Stimulated activated CD8-positive, alpha-beta memory T cell treated with anti-CD3 and anti-CD28 coated beads, Interleukin-12 subunit alpha, Interleukin-12 subunit beta, amount 100 ng/mL, for 24 hours (primary cell): ENCODE results near the gene SERINC5.
"Not testable (repeated sequence)": the region's sequence is repeated elsewhere in the genome, so short reads cannot be mapped to it uniquely, and the experiment has no call there.

Experiments
- DNase-seq: peaks from one replicate; pipeline ENCODE4 v3.0.0-alpha.2; 2020; ENCODE audit errors: extremely low read depth

SERINC5 gene

GRCh38 chr5:80198399-80198798, 57.4 kb downstream of the SERINC5 start:
- DNase-seq: no peak

GRCh38 chr5:80195837-80196400, 59.9 kb downstream of the SERINC5 start:
- no peak for DNase-seq

GRCh38 chr5:80194468-80194867, 61.4 kb downstream of the SERINC5 start:
- DNase-seq: no peak

GRCh38 chr5:80193401-80193800, 62.4 kb downstream of the SERINC5 start:
- no peak for DNase-seq

GRCh38 chr5:80192507-80193241, 63.2 kb downstream of the SERINC5 start:
- DNase-seq: no peak

GRCh38 chr5:80191991-80192398, 63.9 kb downstream of the SERINC5 start:
- DNase-seq: no peak

- no peak for DNase-seq
These were observed 64.5 kb downstream of the SERINC5 start for GRCh38 chr5:80191397-80191796.

- DNase-seq: no peak
These were observed 64.9 kb downstream of the SERINC5 start for GRCh38 chr5:80190960-80191359.

- no peak for DNase-seq
These were observed 66.1 kb downstream of the SERINC5 start for GRCh38 chr5:80189701-80190100.

GRCh38 chr5:80189201-80189600, 66.6 kb downstream of the SERINC5 start:
- no peak for DNase-seq

GRCh38 chr5:80187421-80188090, 68.3 kb downstream of the SERINC5 start:
- DNase-seq: no peak

GRCh38 chr5:80185535-80185934, 70.3 kb downstream of the SERINC5 start:
- DNase-seq: not testable (repeated sequence)

- DNase-seq: no peak
These were observed 70.8 kb downstream of the SERINC5 start for GRCh38 chr5:80185095-80185494.

GRCh38 chr5:80184235-80185023, 71.4 kb downstream of the SERINC5 start:
- no peak for DNase-seq

- DNase-seq: not testable (repeated sequence)
These were observed 72.1 kb downstream of the SERINC5 start for GRCh38 chr5:80183728-80184234.

GRCh38 chr5:80182809-80183580, 72.9 kb downstream of the SERINC5 start:
- no peak for DNase-seq

- DNase-seq: no peak
These were observed 74.1 kb downstream of the SERINC5 start for GRCh38 chr5:80181618-80182211.

GRCh38 chr5:80177236-80177635, 78.6 kb downstream of the SERINC5 start:
- DNase-seq: no peak

- DNase-seq: no peak
These were observed 80.5 kb downstream of the SERINC5 start for GRCh38 chr5:80175337-80175736.

- no peak for DNase-seq
These were observed 81.1 kb downstream of the SERINC5 start for GRCh38 chr5:80174790-80175189.
